CD4-positive, alpha-beta T cell treated with Interleukin-17A for 4 hours (primary cell): ENCODE data around the gene KLK3.
A peak's percentile ranks its signal among the peaks of the same experiment; 100 is the strongest.
"Not testable (repeated sequence)": the region's sequence is repeated elsewhere in the genome, so short reads cannot be mapped to it uniquely, and the experiment has no call there.

Source experiments
- DNase-seq: peaks from one replicate; pipeline ENCODE4 v3.0.0-alpha.2; 2020; ENCODE audit warnings: mixed read lengths

The KLK3 gene

DNA sequence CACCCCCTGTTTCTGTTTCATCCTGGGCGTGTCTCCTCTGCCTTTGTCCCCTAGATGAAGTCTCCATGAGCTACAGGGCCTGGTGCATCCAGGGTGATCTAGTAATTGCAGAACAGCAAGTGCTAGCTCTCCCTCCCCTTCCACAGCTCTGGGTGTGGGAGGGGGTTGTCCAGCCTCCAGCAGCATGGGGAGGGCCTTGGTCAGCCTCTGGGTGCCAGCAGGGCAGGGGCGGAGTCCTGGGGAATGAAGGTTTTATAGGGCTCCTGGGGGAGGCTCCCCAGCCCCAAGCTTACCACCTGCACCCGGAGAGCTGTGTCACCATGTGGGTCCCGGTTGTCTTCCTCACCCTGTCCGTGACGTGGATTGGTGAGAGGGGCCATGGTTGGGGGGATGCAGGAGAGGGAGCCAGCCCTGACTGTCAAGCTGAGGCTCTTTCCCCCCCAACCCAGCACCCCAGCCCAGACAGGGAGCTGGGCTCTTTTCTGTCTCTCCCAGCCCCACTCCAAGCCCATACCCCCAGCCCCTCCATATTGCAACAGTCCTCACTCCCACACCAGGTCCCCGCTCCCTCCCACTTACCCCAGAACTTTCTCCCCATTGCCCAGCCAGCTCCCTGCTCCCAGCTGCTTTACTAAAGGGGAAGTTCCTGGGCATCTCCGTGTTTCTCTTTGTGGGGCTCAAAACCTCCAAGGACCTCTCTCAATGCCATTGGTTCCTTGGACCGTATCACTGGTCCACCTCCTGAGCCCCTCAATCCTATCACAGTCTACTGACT lies at the start of gene KLK3:
TSS of gene KLK3 (plus strand) at position 280 of the 775 bp plus-strand sequence. CDS start at position 321, 41 bp downstream.
- no peak for DNase-seq

- DNase-seq, result no peak
Measured at GRCh38 chr19:50808856-50809255, 45.9 kb upstream of the KLK3 start.

GRCh38 chr19:50811622-50812238 lies 43.0 kb upstream of the KLK3 start:
- DNase-seq, result not testable (repeated sequence)

GRCh38 chr19:50812474-50812873 lies 42.2 kb upstream of the KLK3 start:
- no peak for DNase-seq

- DNase-seq, result no peak
Measured at GRCh38 chr19:50814883-50815282, 39.8 kb upstream of the KLK3 start.

DNA sequence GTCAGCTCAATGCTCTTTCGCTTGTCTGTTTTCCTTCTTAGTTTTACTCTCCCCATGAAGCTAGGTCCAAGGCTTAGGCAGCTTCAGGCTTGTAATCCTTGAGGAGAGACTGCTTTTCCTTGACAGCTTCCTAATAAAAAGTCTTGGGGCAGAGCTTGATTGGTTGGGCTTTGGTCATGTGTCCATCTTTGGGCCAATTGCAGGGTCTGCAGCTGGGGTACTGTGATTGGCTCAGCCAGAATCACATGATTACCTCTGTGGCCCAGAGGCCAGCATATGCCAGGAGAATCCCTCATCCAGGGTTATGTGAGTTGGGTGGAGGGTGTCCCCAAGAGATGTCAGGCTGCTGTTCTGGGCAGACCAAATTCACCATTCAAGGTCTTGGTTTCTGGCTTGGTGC lies 39.3 kb upstream of the KLK3 start:
- DNase-seq, result no peak

DNA sequence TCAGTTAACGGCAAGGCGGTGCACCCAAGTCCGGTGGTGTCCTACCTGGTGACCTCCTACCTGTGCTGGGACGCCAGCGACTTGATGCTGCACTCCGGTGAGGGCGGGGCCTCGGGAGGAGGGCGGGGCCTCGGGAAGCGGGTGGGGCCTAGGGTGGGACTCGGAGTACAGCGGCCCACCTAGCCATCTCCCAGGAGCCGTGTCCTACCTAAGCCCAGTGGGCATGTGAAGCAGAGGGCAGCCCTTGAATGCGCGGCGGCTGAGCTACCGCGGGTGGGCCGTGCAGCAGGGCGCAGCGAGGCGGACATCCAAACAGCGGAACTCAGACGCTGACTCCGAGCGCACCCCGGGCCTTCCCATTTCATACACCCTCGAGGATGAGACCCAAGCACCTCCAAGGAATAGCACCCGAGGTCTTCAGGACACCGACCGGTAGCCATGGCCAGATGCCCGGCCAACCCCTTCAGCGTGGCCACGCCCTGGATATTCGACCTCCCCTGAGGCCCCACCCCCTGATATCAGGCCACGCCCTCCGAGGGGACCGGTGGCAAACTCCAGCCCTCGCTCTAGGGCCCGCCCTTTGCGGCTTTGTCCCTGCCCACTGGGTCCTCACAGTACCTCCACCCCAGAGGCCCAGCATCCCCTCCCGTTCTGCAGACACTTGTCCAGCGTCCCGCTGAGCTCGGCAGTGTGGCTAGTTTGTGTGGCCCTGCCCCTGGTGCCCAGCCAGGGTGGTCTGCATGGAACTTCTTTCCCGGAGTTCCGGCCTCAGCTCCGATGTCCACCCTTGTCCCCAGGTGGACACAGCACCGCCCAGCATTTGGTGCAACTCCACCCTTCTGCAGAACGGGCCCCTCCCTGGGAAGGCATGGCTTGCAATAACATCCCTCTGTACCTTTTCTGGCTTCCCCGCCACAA lies 36.5 kb upstream of the KLK3 start:
- peak; percentile 49 for DNase-seq

GRCh38 chr19:50818859-50819472 lies 35.7 kb upstream of the KLK3 start:
- no peak for DNase-seq

- no peak for DNase-seq
Measured at GRCh38 chr19:50819636-50820035, 35.1 kb upstream of the KLK3 start.

- no peak for DNase-seq
Measured at GRCh38 chr19:50820086-50820485, 34.6 kb upstream of the KLK3 start.

DNA sequence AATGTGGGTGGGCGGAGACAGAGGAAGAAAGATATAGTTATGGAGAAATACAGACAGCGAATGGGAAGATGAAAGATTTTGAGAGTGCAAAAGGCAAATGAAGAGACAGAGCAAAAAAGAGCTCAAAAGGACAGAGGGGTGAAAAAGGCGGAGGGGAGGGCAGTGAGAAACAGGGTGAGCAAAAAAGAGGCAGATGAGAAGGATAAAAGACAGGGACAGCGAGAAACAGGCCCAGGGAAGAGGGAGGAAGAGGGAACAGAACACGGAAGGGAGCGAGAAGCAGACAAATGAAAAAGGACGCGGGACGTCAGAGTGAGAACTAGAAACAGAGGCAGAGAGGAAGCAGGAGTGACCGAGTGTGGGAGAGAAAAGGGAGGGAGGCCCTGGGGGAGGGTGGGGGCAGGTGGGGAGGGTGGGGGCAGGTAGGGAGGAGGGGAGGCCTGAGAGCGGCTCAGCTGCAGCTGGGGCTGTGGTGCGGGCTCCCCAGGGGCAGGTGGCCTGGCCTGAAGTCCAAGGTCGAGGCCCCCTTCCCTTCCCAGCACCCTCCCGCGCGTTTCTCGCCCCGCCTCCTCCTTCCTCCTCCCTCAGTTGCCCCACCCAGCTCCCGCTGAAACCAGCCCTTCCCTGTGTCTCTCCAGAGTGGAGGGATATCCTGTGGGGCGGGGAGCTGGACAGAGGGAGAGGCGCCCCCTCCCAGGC lies 34.0 kb upstream of the KLK3 start:
- DNase-seq, result no peak

DNA sequence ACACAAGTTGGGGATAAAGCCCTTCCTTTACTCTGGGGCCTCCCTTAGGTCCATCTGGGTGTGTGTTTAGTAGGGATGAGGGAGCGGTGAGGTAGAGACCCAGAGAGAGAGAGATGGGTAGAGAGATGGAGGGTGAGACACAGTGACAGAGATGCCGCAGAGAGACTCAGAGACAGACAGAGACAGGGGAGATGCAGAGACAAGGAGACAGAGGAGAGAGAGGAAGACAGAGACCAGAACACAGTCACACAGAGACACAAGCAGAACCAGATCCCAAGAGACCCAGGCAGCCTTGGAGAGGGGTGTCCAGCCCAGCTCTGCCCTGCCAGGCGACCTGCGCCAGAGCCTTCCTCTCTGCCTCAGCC lies 33.5 kb upstream of the KLK3 start:
- no peak for DNase-seq

- no peak for DNase-seq
Measured at GRCh38 chr19:50821622-50822021, 33.1 kb upstream of the KLK3 start.

DNA sequence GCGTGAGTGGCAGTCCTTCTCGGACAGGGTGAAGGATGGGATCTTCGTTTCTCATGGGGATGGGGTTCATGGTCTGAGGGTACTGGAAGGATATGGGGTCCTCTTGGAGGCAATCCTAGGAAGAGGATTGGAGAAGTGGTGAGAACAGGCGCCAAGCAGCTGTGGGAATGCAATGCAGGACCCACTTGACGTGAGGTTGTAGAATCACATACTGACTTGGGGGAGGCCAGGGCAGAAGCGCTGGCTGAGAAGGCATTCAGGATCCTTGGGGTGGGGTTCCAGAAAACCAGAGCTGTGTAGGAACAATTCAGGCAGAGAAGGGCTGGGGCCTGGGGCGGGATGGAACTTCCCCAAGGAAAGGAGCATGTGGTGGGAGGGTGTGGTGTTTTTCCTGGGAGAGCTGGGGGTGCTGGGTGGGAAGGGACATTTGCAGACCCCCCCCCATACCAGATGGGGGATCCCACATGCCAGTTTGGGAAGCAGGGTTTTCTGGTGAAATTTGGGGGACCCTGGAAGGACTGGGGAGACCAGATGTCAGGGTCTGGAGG lies 32.0 kb upstream of the KLK3 start:
- DNase-seq, result no peak

DNA sequence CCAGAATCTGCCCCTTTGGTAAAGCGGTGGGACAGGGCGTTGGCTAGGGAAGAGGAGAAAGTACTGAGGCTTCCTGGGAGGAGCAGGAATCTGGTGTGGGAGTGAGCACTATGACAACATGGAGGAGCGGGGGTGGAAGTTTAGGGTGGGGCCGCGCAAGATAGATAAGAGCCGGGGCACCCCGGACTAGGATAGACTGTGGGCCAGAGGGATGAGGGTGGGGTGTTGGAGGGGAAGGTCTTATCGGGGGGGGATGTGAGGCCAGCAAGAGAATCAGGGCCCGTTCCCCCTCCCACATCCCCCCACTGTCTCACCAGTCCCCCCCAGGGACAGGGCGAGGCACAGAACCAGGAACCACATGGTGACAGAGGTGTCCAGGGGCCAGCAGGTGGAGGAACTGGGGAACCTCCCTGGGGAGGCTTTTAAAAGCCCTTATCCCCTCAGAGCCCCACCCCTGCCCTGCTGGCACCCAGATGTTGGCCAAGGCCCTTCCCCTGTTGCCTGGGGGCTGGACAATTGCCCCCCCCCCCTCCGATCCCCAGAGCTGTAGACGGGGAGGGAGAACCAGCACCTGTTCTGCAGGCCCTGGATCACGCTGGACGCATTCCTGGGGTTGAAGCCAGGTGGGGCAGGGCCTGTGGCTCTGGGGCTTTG lies 31.2 kb upstream of the KLK3 start, which contains the start of gene KLK1:
TSS of gene KLK1 (minus strand) at position 399 of the 654 bp plus-strand sequence. CDS start at position 360, 39 bp downstream.
- no peak for DNase-seq

- DNase-seq, result no peak
Measured at GRCh38 chr19:50826492-50827240, 28.0 kb upstream of the KLK3 start.

GRCh38 chr19:50827476-50827875 lies 27.2 kb upstream of the KLK3 start:
- no peak for DNase-seq

DNA sequence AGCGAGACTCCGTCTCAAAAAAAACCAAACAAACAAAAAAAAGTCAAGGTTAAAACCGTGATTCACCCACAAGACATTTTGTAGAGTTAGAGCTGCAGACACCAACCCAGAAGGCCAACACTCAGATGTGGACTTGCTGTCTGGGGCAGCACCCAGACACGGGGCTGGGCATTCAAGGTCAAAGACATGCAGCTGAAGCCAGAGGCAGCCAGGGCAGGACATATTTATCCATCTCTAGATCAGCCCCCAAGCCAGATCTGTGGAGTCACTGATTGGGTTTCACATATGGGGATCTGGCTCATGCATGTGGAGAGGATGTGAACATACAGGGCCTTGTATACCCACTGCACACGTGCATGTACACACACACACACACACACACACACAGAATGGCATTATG lies 24.9 kb upstream of the KLK3 start:
- no peak for DNase-seq

- DNase-seq, result no peak
Measured at GRCh38 chr19:50830266-50831025, 24.3 kb upstream of the KLK3 start.

DNA sequence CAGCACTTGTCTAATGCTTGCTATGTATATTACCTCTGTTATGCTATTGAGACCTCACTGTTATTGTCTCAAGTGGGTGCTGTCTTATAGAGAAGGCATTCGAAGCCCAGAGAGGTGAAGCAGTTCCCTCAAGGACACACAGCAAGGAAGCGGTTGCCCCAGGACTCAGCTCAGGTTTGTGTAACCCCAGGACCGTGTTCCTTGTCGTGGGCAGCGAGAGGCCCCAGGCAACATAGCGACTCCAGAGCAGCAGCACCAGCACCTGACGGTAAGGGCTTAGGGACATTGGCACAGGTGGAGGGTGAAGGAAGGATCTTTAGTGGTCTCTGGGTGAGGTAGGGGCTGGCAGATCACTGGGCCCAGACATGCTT lies 23.7 kb upstream of the KLK3 start:
- DNase-seq, result no peak
